H9 (cell line): ENCODE measurements around the gene CMTM7. TPM values are rescaled to one million over a fixed set of nuclear protein-coding genes. Genes with fewer than 3 reads are reported as not detected.

ENCODE experiments used
- DNase-seq: peaks from one replicate; pipeline ENCODE4 v3.0.0-alpha.2; 2017
- H2AFZ ChIP-seq: one replicate; pipeline ENCODE4 v1.6.1; 2013; ENCODE audit warnings: mild to moderate bottlenecking, low read length, control low read depth, moderate library complexity
- H2AK5ac ChIP-seq: 2 replicates; pipeline ENCODE4 v1.6.1; 2013; ENCODE audit warnings: low read length, control low read depth, mixed read lengths; ENCODE audit not compliant: insufficient read length
- H2BK120ac ChIP-seq: one replicate; pipeline ENCODE4 v1.6.1; 2013; ENCODE audit warnings: low read depth, mild to moderate bottlenecking, low read length, control low read depth, inconsistent platforms; ENCODE audit not compliant: poor library complexity, severe bottlenecking
- H2BK12ac ChIP-seq: 2 replicates; pipeline ENCODE4 v1.6.1; 2013; ENCODE audit warnings: low read length, control low read depth, mixed read lengths, low read depth; ENCODE audit not compliant: insufficient read length
- H2BK15ac ChIP-seq: 2 replicates; pipeline ENCODE4 v1.6.1; 2013; ENCODE audit warnings: low read depth, low read length, control low read depth
- H2BK20ac ChIP-seq: one replicate; pipeline ENCODE4 v1.6.1; 2013; ENCODE audit warnings: low read depth, mild to moderate bottlenecking, low read length, control low read depth, inconsistent platforms; ENCODE audit not compliant: poor library complexity, severe bottlenecking
- H2BK5ac ChIP-seq: 2 replicates; pipeline ENCODE4 v1.6.1; 2013; ENCODE audit warnings: low read length, control low read depth, mixed read lengths; ENCODE audit not compliant: insufficient read length
- H3K14ac ChIP-seq: 2 replicates; pipeline ENCODE4 v1.6.1; 2013; ENCODE audit warnings: low read length, control low read depth; ENCODE audit not compliant: insufficient read depth
- H3K18ac ChIP-seq: 2 replicates; pipeline ENCODE4 v1.6.1; 2013; ENCODE audit warnings: low read depth, mild to moderate bottlenecking, mixed read lengths, low read length, control low read depth; ENCODE audit not compliant: insufficient read length
- H3K23ac ChIP-seq: 2 replicates; pipeline ENCODE4 v1.6.1; 2013; ENCODE audit warnings: low read length, control low read depth, mixed read lengths, low read depth; ENCODE audit not compliant: insufficient read length
- H3K23me2 ChIP-seq: 2 replicates; pipeline ENCODE4 v1.6.1; 2013; ENCODE audit warnings: low read depth, mild to moderate bottlenecking, mixed read lengths, low read length, control low read depth; ENCODE audit not compliant: insufficient read length, poor library complexity, severe bottlenecking
- H3K27ac ChIP-seq: 2 replicates; pipeline ENCODE4 v1.5.1; 2013; ENCODE audit warnings: low read length, control low read depth, mixed read lengths, low read depth; ENCODE audit not compliant: insufficient read length
- H3K27me3 ChIP-seq: 2 replicates; pipeline ENCODE4 v1.6.1; 2013; ENCODE audit warnings: low read length, control low read depth, inconsistent platforms; ENCODE audit not compliant: insufficient read depth
- H3K4ac ChIP-seq: 2 replicates; pipeline ENCODE4 v1.6.1; 2013; ENCODE audit warnings: low read depth, mild to moderate bottlenecking, control low read depth, inconsistent platforms, low read length, moderate library complexity
- H3K4me1 ChIP-seq: 2 replicates; pipeline ENCODE4 v1.6.1; 2013; ENCODE audit warnings: low read length, control low read depth, inconsistent platforms; ENCODE audit not compliant: insufficient read depth
- H3K4me2 ChIP-seq: 2 replicates; pipeline ENCODE4 v1.6.1; 2013; ENCODE audit warnings: low read length, control low read depth, mixed read lengths; ENCODE audit not compliant: insufficient read length, insufficient read depth
- H3K56ac ChIP-seq: 2 replicates; pipeline ENCODE4 v1.6.1; 2013; ENCODE audit warnings: low read depth, mild to moderate bottlenecking, mixed read lengths, low read length, control low read depth; ENCODE audit not compliant: insufficient read length
- H3K79me1 ChIP-seq: 2 replicates; pipeline ENCODE4 v1.6.1; 2013; ENCODE audit warnings: low read depth, mild to moderate bottlenecking, moderate library complexity, low read length, control low read depth, inconsistent platforms; ENCODE audit not compliant: insufficient read depth, poor library complexity, severe bottlenecking
- H3K79me2 ChIP-seq: 2 replicates; pipeline ENCODE4 v1.6.1; 2013; ENCODE audit warnings: low read length, control low read depth, inconsistent platforms; ENCODE audit not compliant: insufficient read depth
- H3K9ac ChIP-seq: 2 replicates; pipeline ENCODE4 v1.6.1; 2013; ENCODE audit warnings: low read length, control low read depth, mixed read lengths; ENCODE audit not compliant: insufficient read length; ENCODE audit errors: extremely low read depth
- H3K9me3 ChIP-seq: one replicate; pipeline ENCODE4 v1.6.1; 2013; ENCODE audit warnings: low read depth, low read length, inconsistent platforms; ENCODE audit not compliant: control insufficient read depth
- H3T11ph ChIP-seq: one replicate; pipeline ENCODE4 v1.6.1; 2013; ENCODE audit warnings: mild to moderate bottlenecking, low read length, control low read depth, inconsistent platforms
- H4K20me1 ChIP-seq: one replicate; pipeline ENCODE4 v1.6.1; 2013; ENCODE audit not compliant: control insufficient read depth, insufficient read length, insufficient read depth
- H4K5ac ChIP-seq: 2 replicates; pipeline ENCODE4 v1.6.1; 2013; ENCODE audit warnings: low read depth, mild to moderate bottlenecking, mixed read lengths, low read length, control low read depth; ENCODE audit not compliant: insufficient read length
- H4K8ac ChIP-seq: replicated peaks from 2 replicates; pipeline ENCODE4 v1.6.1; 2013; ENCODE audit warnings: low read length, control low read depth, mixed read lengths, low read depth; ENCODE audit not compliant: insufficient read length
- H4K91ac ChIP-seq: 2 replicates; pipeline ENCODE4 v1.6.1; 2013; ENCODE audit warnings: low read depth, mild to moderate bottlenecking, moderate library complexity, mixed read lengths, low read length, control low read depth; ENCODE audit not compliant: insufficient read length
- H3K27ac Mint-ChIP-seq, 3 experiments: 2 replicates in 2 of 3; 3 replicates in 1 of 3; pipeline ENCODE4 v1.8.0; 2020 to 2021; ENCODE audit warnings: mixed read lengths in 3 of 3, mild to moderate bottlenecking in 1 of 3, moderate library complexity in 1 of 3
- H3K27me3 Mint-ChIP-seq: 2 replicates; pipeline ENCODE4 v1.8.0; 2021; ENCODE audit warnings: low read depth, mild to moderate bottlenecking, moderate library complexity, mixed read lengths
- H3K36me3 Mint-ChIP-seq, 3 experiments: 2 replicates in 2 of 3; 3 replicates in 1 of 3; pipeline ENCODE4 v1.8.0; 2020 to 2021; ENCODE audit warnings: low read depth in 3 of 3, mixed read lengths in 3 of 3; ENCODE audit not compliant: insufficient read depth in 1 of 3
- H3K4me1 Mint-ChIP-seq, 2 experiments: 2 replicates each; pipeline ENCODE4 v1.8.0; 2020; ENCODE audit warnings: mixed read lengths in 2 of 2
- H3K4me3 Mint-ChIP-seq, 2 experiments: 2 replicates in 1 of 2; 3 replicates in 1 of 2; pipeline ENCODE4 v1.8.0; 2020 to 2021; ENCODE audit warnings: mild to moderate bottlenecking in 2 of 2, mixed read lengths in 2 of 2, moderate library complexity in 1 of 2
- H3K9me3 Mint-ChIP-seq, 2 experiments: 2 replicates in 1 of 2; 3 replicates in 1 of 2; pipeline ENCODE4 v1.8.0; 2020; ENCODE audit warnings: mild to moderate bottlenecking in 2 of 2, mixed read lengths in 2 of 2, moderate library complexity in 1 of 2
- CTCF ChIP-seq: fragments of 200-600 bp; sonication (generic); conservative IDR thresholded peaks from 3 replicates; pipeline ENCODE4 v1.8.0; 2021; ENCODE audit warnings: antibody characterized with exemption, mild to moderate bottlenecking
- WGBS: extraction: QIAGEN DNeasy Blood & Tissue Kit; methylation state at CpG from one replicate; pipeline ENCODE4 v1.1.7; 2013; ENCODE audit warnings: missing lambda C conversion rate, low lambda C conversion rate, mixed read lengths; ENCODE audit not compliant: insufficient read length; ENCODE audit errors: extremely low coverage; 5-methylcytosine and 5-hydroxymethylcytosine counted together
- total RNA-seq: library from RNA; stranded (reverse); gene quantifications from 2 replicates; pipeline ENCODE4 v1.2.1, GENCODE V29; 2021

The CMTM7 gene
- total RNA-seq, 1 experiment from 2014 or later = 23.9 TPM

GRCh38 chr3:32502946-32503286 lies 111.3 kb downstream of the CMTM7 start:
- Histone ChIP-seq H2BK20ac (no peak overlapping the region), H3K14ac (no peak overlapping the region), H3K4ac (no peak overlapping the region), H4K20me1 (peaks cover 2% of the 10 kb centered on the region), H3K9me3 (no peaks in the 10 kb centered on the region), H3K27me3 (no peaks in the 10 kb centered on the region), H3T11ph (no peak overlapping the region), H3K18ac (no peak overlapping the region), H3K23me2 (no peaks in the 10 kb centered on the region), H2BK12ac (no peak overlapping the region), H3K4me2 (peak overlapping the region; percentile 62), H3K27ac (no peak overlapping the region), H2BK5ac (no peak overlapping the region), H4K5ac (no peak overlapping the region), H3K4me1 (peaks cover 4% of the 10 kb centered on the region; the same call in 1 of the 2 replicates), H2AK5ac (no peak overlapping the region), H3K56ac (no peak overlapping the region), H3K79me2 (no peaks in the 10 kb centered on the region; the same call in 1 of the 2 replicates), H2BK15ac (no peak overlapping the region), H3K23ac (no peak overlapping the region), H3K9ac (no peak overlapping the region), H4K8ac (no peak overlapping the region), H4K91ac (no peak overlapping the region), H3K79me1 (no peaks in the 10 kb centered on the region), H2BK120ac (no peak overlapping the region), H2AFZ (peak overlapping the region; percentile 46)
- DNase-seq = no peak
- TF ChIP-seq CTCF = no peak
- Mint-ChIP-seq H3K27me3 (no peaks in the 10 kb centered on the region; the same call in 1 of the 2 replicates), H3K27ac (peak overlapping the region in 2 of 3 experiments; percentile 83 to 92; a peak in 4 of 7 replicates), H3K4me1 (peaks cover 20 to 30% of the 10 kb centered on the region in 2 experiments), H3K36me3 (peaks cover 0 to 3% (median 0%) of the 10 kb centered on the region in 3 experiments; a peak in 2 of 7 replicates), H3K4me3 (peak overlapping the region; percentile 94 to 99), H3K9me3 (no peaks in the 10 kb centered on the region)
- 100% methylated on average over 2 of the region's 6 CpGs for WGBS

Other genes with a start within 250 kb of the CMTM7 start
- gene CMTM8, start 153.2 kb upstream of the CMTM7 start, total RNA-seq = 4.0 TPM in 2 replicates
- gene CMTM6, start 111.0 kb downstream of the CMTM7 start, total RNA-seq = 42.7 and 43.5 TPM in 2 replicates
- 56.2 and 57.0 TPM in 2 replicates for gene DYNC1LI1, start 179.0 kb downstream of the CMTM7 start, total RNA-seq